NCI-H748 treated with DMSO at 0.1 percent for 48 hours (cell line): ENCODE measurements around the gene STAB1.

Experiments used
- DNase-seq: peaks from one replicate; lab custom pipeline; 2025; lab: John Stamatoyannopoulos, UW

STAB1 gene

DNA sequence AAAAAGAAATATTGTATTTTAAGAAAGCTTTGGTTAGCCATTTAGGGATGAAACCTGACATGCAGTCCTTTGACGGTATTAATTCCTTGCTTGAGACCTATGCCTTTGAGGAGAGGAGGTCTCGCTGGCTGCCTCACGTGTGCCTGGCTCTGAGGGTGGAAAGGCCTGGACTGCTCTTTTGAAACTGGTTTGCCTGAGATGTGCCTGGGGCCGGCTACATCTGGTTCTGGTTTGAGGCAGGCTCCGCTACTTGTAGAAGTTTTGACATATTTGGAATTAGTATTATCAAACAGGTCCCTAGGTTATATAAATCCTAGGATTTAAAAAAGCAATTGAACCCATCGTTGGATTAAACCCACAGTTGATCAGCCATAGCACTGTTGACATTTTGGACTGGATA lies 33.3 kb upstream of the STAB1 start:
- no peak for DNase-seq

DNA sequence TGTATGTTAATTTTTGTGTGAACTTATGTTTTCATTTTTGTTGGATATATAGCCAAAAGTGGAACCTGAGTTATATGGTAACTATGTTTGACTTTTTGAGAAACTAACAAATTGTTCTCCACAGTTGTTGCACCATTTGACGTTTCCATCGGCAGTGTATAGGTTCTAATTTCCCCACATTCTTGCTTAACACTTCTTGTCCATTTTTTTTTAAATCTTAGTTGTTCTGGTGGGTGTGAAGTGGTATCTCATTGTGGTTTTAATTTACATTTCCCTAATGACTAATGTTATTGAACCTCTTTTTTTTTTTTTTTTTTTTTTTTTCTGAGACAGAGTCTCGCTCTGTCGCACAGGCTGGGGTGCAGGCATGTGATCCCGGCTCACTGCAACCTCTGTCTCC lies 31.7 kb upstream of the STAB1 start:
- DNase-seq, result no peak

DNA sequence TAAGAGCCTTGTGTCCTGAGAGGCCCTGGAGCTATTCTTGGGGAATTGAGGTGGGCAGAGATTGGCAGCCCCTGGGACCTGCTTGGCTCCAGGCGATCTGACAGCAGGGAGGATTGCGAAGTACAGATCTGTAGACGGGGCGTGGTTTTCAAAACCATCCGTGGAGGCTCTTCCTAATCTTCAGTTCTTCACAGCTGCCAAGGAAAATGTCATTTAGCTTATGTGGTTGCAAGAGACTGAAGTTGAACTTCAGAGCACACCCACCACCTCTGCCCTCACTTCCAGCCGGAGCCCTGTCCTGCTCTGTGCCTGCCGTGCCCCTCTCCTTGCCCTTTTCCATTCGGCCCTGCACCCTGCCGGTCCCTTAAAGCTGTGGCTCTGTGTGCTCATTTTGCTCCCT lies 26.8 kb upstream of the STAB1 start:
- DNase-seq, result no peak

DNA sequence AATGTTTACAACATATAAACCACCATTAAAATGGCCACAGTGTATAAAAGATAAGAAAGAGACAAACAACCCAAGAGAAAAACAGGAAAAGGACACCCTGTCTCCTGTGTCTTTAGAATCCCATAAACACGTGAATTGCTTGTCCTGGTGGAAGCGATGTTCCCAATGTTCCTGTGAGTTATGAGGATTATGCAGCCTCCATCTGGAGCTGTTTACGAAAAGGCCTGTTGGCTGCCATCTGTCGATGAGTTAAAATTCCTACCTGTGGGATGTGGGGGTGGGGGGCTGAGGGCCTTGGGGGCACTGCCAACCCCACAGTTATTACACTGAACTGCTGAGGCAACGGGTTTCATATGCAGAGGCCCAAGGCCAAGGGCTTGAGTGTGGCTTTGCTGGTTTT lies 26.1 kb upstream of the STAB1 start:
- no peak for DNase-seq

DNA sequence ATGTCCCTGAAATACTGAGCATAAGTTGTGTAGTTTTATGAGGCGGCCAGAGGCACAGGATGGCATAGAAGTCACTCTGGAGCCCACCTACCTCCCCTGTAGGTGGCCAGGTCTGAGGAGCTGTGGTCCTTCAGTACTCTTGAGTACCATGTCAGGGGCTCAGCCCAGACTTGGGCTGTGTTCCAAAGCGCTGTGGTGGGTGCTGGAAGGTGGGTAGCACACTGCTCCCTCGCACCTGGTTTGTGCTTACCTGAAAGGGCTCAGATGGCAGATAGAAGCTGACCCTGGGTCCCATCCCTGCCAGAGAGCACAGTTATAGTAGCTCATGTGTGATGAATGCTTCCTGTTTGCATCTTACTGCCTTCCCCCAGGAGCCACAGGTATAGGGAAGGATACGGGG lies 24.2 kb upstream of the STAB1 start:
- DNase-seq, result no peak

DNA sequence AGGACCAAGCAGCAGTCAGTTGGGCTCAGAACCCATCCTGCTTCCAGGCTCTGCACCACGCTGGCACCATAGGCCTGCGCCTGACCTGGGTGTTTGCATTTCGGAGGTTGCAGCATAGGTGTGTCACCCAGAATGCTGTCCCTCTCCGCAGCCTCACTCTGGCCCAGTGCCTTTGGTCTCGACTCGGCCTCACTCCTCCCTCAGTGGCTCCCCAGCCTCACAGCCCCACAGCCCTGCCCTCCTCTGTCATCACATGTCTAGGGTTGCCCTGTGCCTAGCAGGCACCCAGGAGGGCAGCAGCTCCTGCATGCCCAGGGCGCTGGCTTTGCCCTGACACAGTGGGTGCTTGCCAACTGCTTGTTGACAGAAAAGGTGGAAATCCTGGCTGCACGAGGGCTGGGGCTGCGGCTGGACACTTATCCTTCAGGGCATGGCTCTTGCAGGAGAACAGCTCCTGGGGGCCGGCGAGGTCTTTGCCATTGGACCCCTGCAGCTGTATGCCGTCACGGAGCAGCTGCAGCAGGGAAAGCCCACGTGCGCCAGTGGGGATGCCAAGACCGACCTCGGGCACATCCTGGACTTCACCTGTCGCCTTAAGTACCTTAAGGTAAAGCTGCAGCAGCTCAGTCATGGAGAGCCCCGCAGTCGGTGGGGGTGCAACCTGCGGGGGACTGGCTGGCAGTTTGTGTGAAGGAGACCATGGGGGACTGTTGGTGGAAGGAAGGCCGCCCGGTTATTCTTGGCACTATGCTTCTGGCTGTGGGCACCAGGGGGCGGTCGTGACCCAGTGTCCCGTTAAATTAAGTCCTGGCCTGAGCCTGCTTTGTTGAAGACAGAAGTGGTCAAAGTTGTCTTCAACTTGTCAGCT lies 23.5 kb upstream of the STAB1 start:
- DNase-seq, result no peak

DNA sequence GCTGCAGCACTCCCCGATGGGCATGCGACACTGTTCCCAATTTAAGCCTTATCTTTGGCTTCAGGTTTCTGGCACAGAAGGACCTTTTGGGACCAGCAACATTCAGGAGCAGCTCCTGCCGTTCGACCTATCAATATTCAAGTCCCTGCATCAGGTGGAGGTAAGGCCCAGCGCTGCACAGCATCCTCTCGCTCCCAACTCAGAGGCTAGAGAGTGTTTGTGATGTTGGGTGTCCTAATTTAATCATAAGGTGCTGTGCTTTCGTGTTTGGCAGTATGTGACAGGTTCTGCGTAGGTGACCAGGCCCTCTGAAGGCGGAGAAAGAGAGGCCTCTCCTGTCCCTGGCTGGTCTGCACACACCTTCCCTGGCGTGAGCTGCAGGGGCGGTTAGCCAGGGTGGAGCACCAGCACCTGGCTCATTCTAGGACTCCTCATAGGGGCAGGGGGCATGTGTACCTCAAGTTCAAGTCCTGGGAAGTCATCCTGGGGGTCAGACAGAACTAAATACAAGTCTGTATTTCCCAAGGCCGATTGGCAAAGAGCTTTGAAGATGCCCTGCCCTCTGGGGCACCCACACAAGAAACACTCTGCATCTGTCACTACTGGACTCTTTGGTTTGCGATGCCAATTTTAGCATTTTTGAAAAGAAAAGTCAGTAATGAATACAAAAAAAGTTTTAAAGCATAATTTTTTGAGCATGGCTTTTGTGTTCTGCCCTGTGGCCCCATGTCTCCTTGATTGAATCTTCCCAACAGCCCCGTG lies 22.7 kb upstream of the STAB1 start:
- no peak for DNase-seq

DNA sequence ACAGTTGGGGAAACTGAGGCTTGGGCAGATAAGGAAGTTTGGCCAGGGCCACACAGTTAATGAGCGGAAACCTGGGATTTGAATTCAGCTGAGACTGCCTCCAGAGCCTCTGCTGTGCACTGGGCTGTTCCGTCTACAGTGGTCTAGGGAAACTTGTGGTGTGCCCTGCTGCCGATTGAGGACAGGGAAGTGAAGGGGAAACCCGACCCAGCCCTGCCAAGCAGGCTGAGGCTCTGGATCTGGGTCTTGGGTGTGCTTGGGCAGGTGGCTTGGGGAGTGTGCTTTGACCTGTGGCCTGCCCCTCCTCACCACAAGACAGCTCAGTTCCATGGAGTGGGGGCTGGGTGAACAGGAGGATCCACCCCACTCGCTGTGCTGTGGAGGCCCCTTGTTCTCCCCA lies 22.1 kb upstream of the STAB1 start:
- no peak for DNase-seq

DNA sequence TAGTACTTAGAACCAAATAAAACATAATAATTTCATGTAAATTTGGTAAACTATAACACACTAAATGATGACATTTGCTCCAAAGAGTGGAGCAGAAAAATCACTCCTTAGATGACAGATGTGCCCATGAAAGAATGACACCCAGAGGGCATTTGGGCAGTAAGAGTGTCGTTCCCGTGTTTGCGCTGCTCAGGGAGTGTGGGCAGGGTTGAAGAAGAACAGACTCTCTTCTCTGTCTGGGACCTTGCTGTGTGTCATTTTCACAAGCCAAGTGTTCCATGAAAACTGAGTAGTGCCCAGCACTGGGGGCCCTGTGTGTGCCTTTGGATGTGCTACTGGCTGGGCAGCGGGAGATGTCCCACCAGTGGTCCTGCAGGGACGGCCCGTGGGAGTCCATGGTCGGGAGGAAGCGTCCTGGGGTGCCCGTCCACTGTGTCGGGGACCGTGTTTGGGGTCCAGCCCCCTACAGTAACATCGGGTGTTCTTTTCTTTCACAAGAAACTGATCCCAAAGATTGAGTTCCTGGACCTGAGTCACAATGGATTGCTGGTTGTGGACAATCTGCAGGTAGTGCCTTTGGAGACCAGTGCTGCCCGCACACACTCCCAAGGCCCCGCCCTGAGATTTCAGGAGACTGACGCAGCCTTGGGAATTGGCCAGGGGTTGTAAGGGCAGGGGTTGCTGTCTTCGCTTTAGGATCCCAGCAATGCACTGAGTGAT lies 17.9 kb upstream of the STAB1 start:
- no peak for DNase-seq

DNA sequence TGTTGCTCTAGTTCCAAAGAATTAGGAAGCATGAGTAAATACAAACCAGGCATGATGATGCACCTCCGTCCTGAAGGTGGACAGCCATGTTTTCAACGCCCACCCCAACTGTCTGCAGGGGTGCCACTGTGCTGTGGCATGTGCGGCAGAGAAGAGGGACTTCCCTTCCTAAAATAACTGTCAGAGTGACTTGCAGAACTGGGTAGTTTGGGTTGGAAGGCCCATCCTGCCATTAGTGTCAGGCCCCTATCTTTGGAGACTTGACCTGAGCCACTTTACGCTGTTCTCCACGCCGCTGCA lies 17.4 kb upstream of the STAB1 start:
- no peak for DNase-seq

DNA sequence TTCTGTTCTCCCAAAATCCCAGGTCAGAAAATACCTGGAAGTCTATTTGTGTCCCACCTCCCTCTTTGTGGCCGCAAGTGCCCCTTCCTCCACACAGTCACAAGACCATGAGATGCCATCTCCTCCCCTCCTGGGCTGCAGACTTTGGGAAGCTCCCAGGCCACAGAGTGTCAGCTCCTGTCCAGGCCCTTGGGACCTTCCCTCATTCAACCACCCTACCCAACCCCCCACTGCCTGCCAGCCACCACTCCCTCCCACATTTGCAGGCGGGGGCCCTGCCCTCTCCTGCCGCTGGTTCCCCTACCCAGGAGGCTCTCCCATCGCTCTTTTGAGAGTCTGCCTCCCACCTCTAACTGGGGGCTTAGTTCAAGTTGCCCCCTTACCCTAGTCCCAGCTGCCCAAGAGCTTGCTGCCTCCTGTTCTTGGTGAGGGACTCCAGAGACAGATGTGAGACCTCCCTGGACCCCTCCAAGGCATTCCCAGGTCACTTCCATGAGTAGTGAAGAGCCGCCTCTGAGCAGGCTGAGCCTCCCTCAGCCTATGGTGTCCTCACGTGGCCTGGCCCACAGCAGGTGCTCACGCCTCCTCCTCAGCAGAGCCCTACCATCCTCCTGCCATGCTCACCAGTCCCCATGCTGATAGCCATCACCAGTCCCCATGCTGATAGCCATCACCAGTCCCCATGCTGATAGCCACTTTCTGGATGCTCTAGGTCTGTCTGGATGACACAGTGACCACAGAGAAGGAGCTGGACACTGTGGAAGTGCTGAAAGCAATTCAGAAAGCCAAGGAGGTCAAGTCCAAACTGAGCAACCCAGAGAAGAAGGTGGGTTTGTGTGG lies 15.9 kb upstream of the STAB1 start:
- no peak for DNase-seq

DNA sequence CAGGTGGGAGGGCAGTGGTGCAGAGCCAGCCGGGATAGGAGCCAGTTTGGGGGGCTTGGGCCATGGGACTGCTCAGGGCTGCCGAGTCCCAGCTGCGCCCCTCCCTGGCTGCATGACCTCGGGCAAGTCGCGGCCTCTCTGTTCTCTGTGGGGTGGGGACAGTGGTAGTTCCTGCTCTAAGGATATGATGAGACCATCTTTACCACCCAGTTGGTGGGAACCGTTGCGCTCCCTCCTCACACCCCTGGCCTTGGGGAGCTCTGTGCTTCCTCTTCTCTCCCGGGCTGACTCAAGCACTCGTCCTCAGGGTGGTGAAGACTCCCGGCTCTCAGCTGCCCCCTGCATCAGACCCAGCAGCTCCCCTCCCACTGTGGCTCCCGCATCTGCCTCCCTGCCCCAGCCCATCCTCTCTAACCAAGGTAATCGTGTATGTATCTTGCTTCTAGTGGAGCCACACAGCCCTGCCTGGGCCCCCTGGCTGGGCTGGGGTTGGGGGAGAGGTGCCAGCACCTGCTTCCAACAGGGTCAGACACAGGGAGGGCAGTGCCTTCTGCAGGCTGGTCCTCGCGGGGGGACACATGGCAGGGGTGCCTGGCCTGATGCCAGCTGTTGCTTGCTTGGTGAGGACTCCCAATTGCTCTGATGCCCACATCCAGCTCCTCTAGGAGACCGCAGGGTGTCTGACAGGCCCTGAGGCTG lies 15.1 kb upstream of the STAB1 start:
- no peak for DNase-seq

DNA sequence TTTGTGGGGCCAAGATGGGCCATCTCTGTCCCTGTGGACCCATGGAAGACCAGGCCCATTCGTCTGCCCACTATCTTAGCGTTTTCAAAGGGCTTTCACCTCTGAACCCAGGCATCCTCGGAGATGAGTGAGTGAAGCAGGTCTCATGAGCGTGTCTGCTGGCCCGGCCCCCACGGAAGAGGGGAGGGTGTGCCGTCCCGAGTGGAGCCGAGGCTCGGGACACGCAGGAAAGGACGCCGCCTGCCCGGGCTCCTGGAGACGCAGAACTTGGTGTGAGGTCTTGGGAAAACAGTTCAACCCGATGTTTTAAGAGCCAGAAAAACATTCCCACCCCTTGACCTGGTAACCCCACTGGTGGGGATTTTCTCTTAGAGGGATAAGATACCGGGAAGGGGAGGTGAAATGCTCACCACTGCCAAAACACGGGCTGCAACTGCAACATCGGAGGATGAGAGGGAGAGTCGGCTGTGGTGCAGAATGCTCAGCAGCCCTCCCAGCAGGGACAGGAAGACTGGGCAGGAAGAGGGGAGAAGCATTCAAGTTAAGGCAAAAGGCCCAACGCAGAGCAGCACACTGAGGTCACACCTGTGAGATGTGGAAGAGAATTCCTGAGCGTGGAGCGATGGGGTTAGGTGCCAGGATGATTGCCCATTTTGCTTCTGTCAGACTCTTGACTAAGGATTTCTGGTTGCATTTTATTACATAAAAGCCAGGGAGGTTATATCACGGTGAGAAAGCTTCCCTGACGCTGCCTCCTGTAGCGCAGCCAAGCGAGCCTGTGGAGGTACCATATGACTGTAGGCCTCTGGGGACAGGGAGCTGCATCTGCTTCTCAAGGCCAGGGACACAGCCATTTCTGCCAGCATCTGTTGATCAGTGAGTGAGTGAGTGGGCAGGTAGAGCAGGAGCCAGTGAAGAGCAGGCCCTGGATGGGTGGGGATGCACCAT lies 14.1 kb upstream of the STAB1 start:
- DNase-seq, result no peak

DNA sequence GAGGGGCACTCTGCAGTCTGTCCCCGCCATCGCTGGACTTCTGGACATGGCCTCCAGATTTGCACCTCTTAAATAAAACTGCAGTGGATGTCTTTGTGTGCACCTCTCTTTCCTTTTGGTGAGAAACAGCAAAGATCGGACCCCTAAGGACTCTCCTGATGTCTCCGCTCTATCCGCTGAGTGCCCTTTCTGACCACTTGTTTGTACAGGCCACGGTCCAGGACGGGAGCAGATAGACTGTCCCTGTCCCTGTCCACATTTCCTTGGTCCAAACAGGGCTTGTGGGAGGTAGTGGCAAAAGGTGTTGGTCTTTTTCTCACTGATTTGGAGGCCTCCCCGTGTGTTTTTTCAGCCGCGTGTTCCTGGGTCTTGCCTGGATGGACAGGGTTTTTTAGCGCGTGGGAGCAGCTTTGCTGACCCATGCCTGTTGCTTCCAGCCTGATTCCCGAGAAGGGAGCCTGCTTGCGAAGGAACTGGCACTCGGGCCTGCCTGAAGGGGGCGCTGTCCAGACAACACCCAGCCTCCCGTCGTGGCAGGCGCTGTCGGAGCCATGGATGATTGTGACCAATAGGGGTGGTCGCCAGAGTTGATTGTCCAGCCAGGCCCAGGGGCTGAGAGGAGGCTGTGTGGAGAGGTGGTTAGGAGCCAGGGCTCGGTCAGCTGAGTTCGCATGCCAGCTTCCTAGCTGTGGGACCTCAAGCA lies 13.2 kb upstream of the STAB1 start:
- DNase-seq, result no peak

DNA sequence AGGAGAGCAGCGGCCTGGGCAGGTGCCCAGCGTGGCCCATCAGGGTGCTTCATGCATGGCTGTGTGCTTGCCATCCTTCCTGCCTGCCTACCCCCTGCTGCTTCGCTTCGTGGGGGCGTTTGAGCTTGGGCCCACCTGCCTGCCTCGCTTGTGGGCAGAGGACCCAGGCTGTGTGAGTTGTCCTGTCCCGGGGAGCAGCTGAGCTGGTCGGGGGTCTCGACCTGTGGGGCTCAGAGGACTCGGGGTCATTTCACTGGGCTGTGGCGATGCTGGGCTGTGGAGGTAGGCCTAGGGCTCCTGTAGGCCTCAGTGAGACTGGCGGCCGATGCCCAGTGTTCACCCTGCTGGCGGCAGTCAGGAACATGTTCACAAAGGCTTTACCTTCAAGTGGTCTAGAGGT lies 12.1 kb upstream of the STAB1 start:
- DNase-seq, result no peak

DNA sequence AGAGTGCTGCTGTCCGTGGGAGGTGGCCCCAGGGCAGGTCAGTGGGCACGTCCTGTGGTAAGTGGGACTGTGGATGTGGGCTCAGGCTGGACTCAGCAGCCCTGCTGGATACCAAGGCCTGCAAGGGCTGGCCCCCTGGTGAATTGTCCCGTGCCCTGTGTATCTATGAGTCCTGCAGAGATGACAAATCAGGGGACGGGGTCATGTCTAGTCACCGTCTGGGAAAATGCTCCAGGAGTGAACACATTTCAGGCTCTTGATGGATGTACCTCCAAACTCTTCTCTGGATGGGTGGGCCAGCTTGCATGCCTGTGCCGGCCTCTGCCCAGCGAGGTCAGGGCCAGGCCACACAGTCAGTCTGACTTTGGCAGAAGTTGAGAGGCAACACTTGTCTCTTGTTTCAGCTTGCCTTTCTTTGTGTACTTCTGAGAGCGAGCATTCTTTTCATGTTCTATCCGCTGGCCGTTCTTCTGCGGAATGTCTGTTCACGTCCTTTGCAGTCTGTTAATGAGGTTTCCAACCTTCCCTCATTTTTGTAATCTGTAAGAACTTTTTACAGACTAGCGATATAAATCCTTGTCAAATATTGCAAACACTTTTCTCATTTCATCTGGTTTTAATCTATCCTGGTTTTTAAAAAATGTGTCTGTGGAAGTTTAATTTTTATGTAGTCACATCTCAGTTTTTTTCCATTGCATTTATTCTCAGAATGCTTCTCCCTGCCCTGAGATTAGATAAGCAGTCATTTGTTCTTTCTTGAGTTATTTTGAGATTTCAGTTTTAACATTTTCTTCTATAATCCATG lies 11.4 kb upstream of the STAB1 start:
- no peak for DNase-seq

DNA sequence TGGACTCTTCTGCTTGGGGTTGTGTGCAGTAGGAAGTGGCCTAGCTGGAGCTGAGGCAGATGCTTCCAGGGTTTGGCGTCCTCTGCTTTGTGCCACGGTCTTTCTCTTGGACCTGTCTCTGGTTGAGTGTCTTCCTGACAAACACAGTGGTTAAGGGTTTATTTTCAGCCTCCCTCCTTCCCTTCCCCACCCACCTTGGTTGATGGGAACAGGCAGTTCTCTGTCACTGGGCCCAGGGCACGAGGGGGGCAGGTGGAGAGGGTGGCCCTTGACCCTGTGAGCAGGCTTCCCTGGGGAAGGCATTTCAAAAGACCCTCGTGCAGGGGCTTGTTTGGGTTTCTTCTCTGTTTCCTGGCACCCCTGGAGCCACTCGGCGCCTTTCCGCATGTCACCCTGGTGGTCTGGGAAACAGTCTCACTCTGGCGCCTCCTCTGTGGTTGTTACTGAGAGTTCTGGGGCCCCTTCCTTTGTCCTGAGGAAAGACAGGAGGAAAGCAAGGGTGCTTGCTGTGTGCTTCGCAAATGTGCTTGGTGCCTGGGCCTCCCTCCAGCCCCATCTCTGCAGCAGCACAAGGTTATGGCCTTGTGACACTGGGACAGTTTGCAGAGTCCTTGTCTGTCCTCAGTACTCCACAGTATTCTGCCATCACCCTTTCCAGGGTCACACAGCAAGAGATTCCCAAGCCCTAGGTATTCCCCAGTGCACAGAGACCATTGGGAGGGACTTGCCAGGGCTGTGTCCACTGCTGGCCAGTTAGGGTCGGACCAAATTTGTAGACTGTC lies 10.3 kb upstream of the STAB1 start:
- DNase-seq, result no peak
